ENCODE measurements around the gene CDCA8. TPM values are rescaled to one million over a fixed set of nuclear protein-coding genes. Genes with fewer than 3 reads are reported as not detected.

Gene CDCA8
- total RNA-seq, 1 donor from 2014 or later = 5.5 TPM

- Histone ChIP-seq H3K27me3 (ENCODE audit: insufficient read depth, low read length) (no peaks in the 10 kb centered on the region), H3K9ac (ENCODE audit: low read length) (peak overlapping the region; percentile 83), H2AFZ (ENCODE audit: low read depth, low read length) (no peak overlapping the region), H3K79me2 (ENCODE audit: insufficient read depth, low read length) (peaks cover 52% of the 10 kb centered on the region), H3K9me3 (ENCODE audit: insufficient read depth, low read depth, low read length) (no peaks in the 10 kb centered on the region), H3K4me2 (ENCODE audit: low read length) (peak overlapping the region; percentile 87), H4K20me1 (ENCODE audit: insufficient read depth, low read length) (peaks cover 18% of the 10 kb centered on the region), H3K27ac (ENCODE audit: low read depth, low read length) (no peak overlapping the region), H3K4me1 (ENCODE audit: insufficient read depth, low read length) (peaks cover 20% of the 10 kb centered on the region), H3K4me3 (ENCODE audit: insufficient read depth, low read depth, low read length) (peak overlapping the region; percentile 86), H3K36me3 (ENCODE audit: insufficient read depth, low read length) (peaks cover 10% of the 10 kb centered on the region)
- H3K27ac Mint-ChIP-seq (ENCODE audit: unreplicated experiment) = no peak overlapping the region
- H3K27me3 Mint-ChIP-seq (ENCODE audit: low read depth, unreplicated experiment) = no peaks in the 10 kb centered on the region
- TF ChIP-seq EZH2 (IDR thresholded peaks at IDR 0.05; ENCODE audit: insufficient read depth, low read length) (no peak), CTCF (IDR thresholded peaks at IDR 0.05; ENCODE audit: insufficient read depth, low read depth, low read length) (no peak)
- FAIRE-seq = no peak
- no peak for DNase-seq (ENCODE audit: low read depth)
- H3K9me3 Mint-ChIP-seq (ENCODE audit: unreplicated experiment) = peaks cover 5% of the 10 kb centered on the region
- H3K4me1 Mint-ChIP-seq (ENCODE audit: low read depth, unreplicated experiment) = peaks cover 12% of the 10 kb centered on the region
- H3K36me3 Mint-ChIP-seq (ENCODE audit: low read depth, unreplicated experiment) = peaks cover 11% of the 10 kb centered on the region
- peak overlapping the region; percentile 96 for H3K4me3 Mint-ChIP-seq (ENCODE audit: unreplicated experiment)
Observed at GRCh38 chr1:37688926-37689325, 3.4 kb upstream of the CDCA8 start.

- Mint-ChIP-seq H3K36me3 (ENCODE audit: low read depth, unreplicated experiment) (peaks cover 2% of the 10 kb centered on the region), H3K27me3 (ENCODE audit: low read depth, unreplicated experiment) (no peaks in the 10 kb centered on the region), H3K4me1 (ENCODE audit: low read depth, unreplicated experiment) (peaks cover 12% of the 10 kb centered on the region), H3K4me3 (ENCODE audit: unreplicated experiment) (peak overlapping the region; percentile 96), H3K9me3 (ENCODE audit: unreplicated experiment) (peaks cover 2% of the 10 kb centered on the region), H3K27ac (ENCODE audit: unreplicated experiment) (peak overlapping the region; percentile 85)
- peak overlapping the region; percentile 51 for H3K27ac ChIP-seq (ENCODE audit: low read depth, low read length)
- H2AFZ ChIP-seq (ENCODE audit: low read depth, low read length) = peak overlapping the region; percentile 93
- no peaks in the 10 kb centered on the region for H3K9me3 ChIP-seq (ENCODE audit: insufficient read depth, low read depth, low read length)
- no peak for TF ChIP-seq CTCF (IDR thresholded peaks at IDR 0.05; ENCODE audit: insufficient read depth, low read depth, low read length)
- TF ChIP-seq EZH2 (IDR thresholded peaks at IDR 0.05; ENCODE audit: insufficient read depth, low read length) = no peak
- peak overlapping the region; percentile 85 for H3K9ac ChIP-seq (ENCODE audit: low read length)
- peak overlapping the region; percentile 86 for H3K4me3 ChIP-seq (ENCODE audit: insufficient read depth, low read depth, low read length)
- FAIRE-seq (no peak), DNase-seq (ENCODE audit: low read depth) (peak; percentile 12)
- no peaks in the 10 kb centered on the region for H3K27me3 ChIP-seq (ENCODE audit: insufficient read depth, low read length)
- H3K4me1 ChIP-seq (ENCODE audit: insufficient read depth, low read length) = peaks cover 20% of the 10 kb centered on the region
- peaks cover 8% of the 10 kb centered on the region for H4K20me1 ChIP-seq (ENCODE audit: insufficient read depth, low read length)
- H3K4me2 ChIP-seq (ENCODE audit: low read length) = peak overlapping the region; percentile 87
- H3K79me2 ChIP-seq (ENCODE audit: insufficient read depth, low read length) = peaks cover 71% of the 10 kb centered on the region
- peaks cover 10% of the 10 kb centered on the region for H3K36me3 ChIP-seq (ENCODE audit: insufficient read depth, low read length)
Observed at GRCh38 chr1:37691497-37692077, 729 bp upstream of the CDCA8 start.

GRCh38 chr1:37692834-37693175, 489 bp downstream of the CDCA8 start:
- H3K4me1 Mint-ChIP-seq (ENCODE audit: low read depth, unreplicated experiment) = peaks cover 12% of the 10 kb centered on the region
- peak overlapping the region; percentile 82 for H3K9ac ChIP-seq (ENCODE audit: low read length)
- H3K27me3 ChIP-seq (ENCODE audit: insufficient read depth, low read length) = no peaks in the 10 kb centered on the region
- no peak overlapping the region for H3K27ac Mint-ChIP-seq (ENCODE audit: unreplicated experiment)
- no peak for TF ChIP-seq CTCF (IDR thresholded peaks at IDR 0.05; ENCODE audit: insufficient read depth, low read depth, low read length)
- TF ChIP-seq EZH2 (IDR thresholded peaks at IDR 0.05; ENCODE audit: insufficient read depth, low read length) = no peak
- H4K20me1 ChIP-seq (ENCODE audit: insufficient read depth, low read length) = peaks cover 6% of the 10 kb centered on the region
- peaks cover 2% of the 10 kb centered on the region for H3K9me3 Mint-ChIP-seq (ENCODE audit: unreplicated experiment)
- H3K27me3 Mint-ChIP-seq (ENCODE audit: low read depth, unreplicated experiment) = no peaks in the 10 kb centered on the region
- peaks cover 20% of the 10 kb centered on the region for H3K4me1 ChIP-seq (ENCODE audit: insufficient read depth, low read length)
- H3K4me2 ChIP-seq (ENCODE audit: low read length) = peak overlapping the region; percentile 87
- peak overlapping the region; percentile 86 for H3K4me3 ChIP-seq (ENCODE audit: insufficient read depth, low read depth, low read length)
- no peaks in the 10 kb centered on the region for H3K9me3 ChIP-seq (ENCODE audit: insufficient read depth, low read depth, low read length)
- FAIRE-seq (no peak), DNase-seq (ENCODE audit: low read depth) (no peak)
- peak overlapping the region; percentile 96 for H3K4me3 Mint-ChIP-seq (ENCODE audit: unreplicated experiment)
- H3K79me2 ChIP-seq (ENCODE audit: insufficient read depth, low read length) = peaks cover 74% of the 10 kb centered on the region
- peak overlapping the region; percentile 97 for H2AFZ ChIP-seq (ENCODE audit: low read depth, low read length)
- peaks cover 22% of the 10 kb centered on the region for H3K36me3 ChIP-seq (ENCODE audit: insufficient read depth, low read length)
- peaks cover 2% of the 10 kb centered on the region for H3K36me3 Mint-ChIP-seq (ENCODE audit: low read depth, unreplicated experiment)
- peak overlapping the region; percentile 66 for H3K27ac ChIP-seq (ENCODE audit: low read depth, low read length)

Data from astrocyte (in vitro differentiated cells and primary cell).